Measurements from ENCODE around the gene RBP3. TPM values are rescaled to one million over a fixed set of nuclear protein-coding genes. Genes with fewer than 3 reads are reported as not detected.

Gene RBP3
- total and polyA plus RNA-seq, 2 of the 4 experiments (the other 2 are of a cell fraction) = not detected

GRCh38 chr10:47362199-47362598, 14.0 kb downstream of the RBP3 start:
- dilution Hi-C loops (cut with HindIII; ENCODE audit: low sequenced_read_pairs, unreplicated experiment) (no loop called here), in situ Hi-C loops (cut with MboI; ENCODE audit: low sequenced_read_pairs) (no loop called here), intact Hi-C loops (cut with micrococcal nuclease) (no loop called here)
- Histone ChIP-seq H3K9me3 (ENCODE audit: control insufficient read depth, insufficient read depth, low read length) (no peaks in the 10 kb centered on the region), H2BK15ac (ENCODE audit: low read depth, low read length) (no peak overlapping the region), H3K9ac (ENCODE audit: low read depth, low read length) (no peak overlapping the region), H4K91ac (ENCODE audit: insufficient read depth, low read depth, low read length) (no peak overlapping the region), H3K27me3 (ENCODE audit: control insufficient read depth, insufficient read depth, low read length) (peaks cover 42% of the 10 kb centered on the region), H3K4me1 (ENCODE audit: control insufficient read depth, insufficient read depth, low read length) (no peaks in the 10 kb centered on the region), H3K4ac (ENCODE audit: low read depth, low read length) (no peak overlapping the region), H3K9me1 (ENCODE audit: insufficient read depth, low read length) (no peaks in the 10 kb centered on the region; the same call in 1 of the 2 replicates), H4K8ac (ENCODE audit: low read depth in 2 of 2, low read length in 2 of 2) (no peak overlapping the region), H2AFZ (replicated peaks; ENCODE audit: low read length, poor library complexity) (no peak overlapping the region), H3K27ac (ENCODE audit: insufficient read depth, low read length) (no peak overlapping the region), H3K36me3 (ENCODE audit: control insufficient read depth, insufficient read depth, low read length) (no peaks in the 10 kb centered on the region), H3K18ac (ENCODE audit: low read depth, low read length) (no peak overlapping the region), H2BK20ac (ENCODE audit: low read depth, low read length) (no peak overlapping the region), H4K20me1 (ENCODE audit: insufficient read depth, low read length) (no peaks in the 10 kb centered on the region), H3K23ac (ENCODE audit: low read depth, low read length) (no peak overlapping the region), H2AK5ac (ENCODE audit: low read depth, low read length) (no peak overlapping the region), H3K79me1 (ENCODE audit: low read depth in 1 of 2, low read length in 2 of 2) (no peaks in the 10 kb centered on the region), H3K56ac (ENCODE audit: extremely low read depth, insufficient read depth, low read length) (no peak overlapping the region), H3K14ac (replicated peaks; ENCODE audit: low read depth, low read length) (no peak overlapping the region), H3K4me2 (ENCODE audit: low read depth, low read length) (no peak overlapping the region), H4K5ac (ENCODE audit: low read depth, low read length) (no peak overlapping the region), H2AK9ac (replicated peaks; ENCODE audit: low read depth, low read length, poor library complexity) (no peak overlapping the region), H3K4me3 (ENCODE audit: insufficient read depth, low read depth, low read length) (no peak overlapping the region), H2BK120ac (ENCODE audit: low read depth, low read length) (no peak overlapping the region), H2BK5ac (ENCODE audit: low read depth, low read length, poor library complexity, severe bottlenecking) (no peak overlapping the region)
- no peak for DNase-seq
- BruUV-seq (replicated peaks) = no TSS peak
- ChIA-PET POLR2A (ENCODE audit: unreplicated experiment) (no interaction called here), CTCF (interaction anchor here (0.5 to 1.2 kb wide), 2 partner anchors 9 to 13 kb away, joined by 3 read pairs; no protein-coding TSS in a partner anchor)
- 60% methylated on average over 1 of the region's 3 CpGs; no CpG with 5 or more reads in 1 of the 2 experiments for WGBS, 2 experiments (ENCODE audit: extremely low coverage in 2 of 2, insufficient read length in 1 of 2)
- no peak for ATAC-seq (ENCODE audit: low read depth)
- no peak for TF ChIP-seq USF2 (IDR thresholded peaks at IDR 0.05; ENCODE audit: low read depth, low read length)
- no peak for TF ChIP-seq ELK1 (IDR thresholded peaks at IDR 0.05; ENCODE audit: borderline replicate concordance, low read depth, low read length)
- no peak for TF ChIP-seq SMC3 (IDR thresholded peaks at IDR 0.05; ENCODE audit: low read depth, low read length)
- no peak for TF ChIP-seq RCOR1 (IDR thresholded peaks at IDR 0.05; ENCODE audit: insufficient replicate concordance, low read length)
- no peak for TF ChIP-seq CTCF (conservative IDR thresholded peaks at IDR 0.05; ENCODE audit: low read depth, low read length)
- no peak for TF ChIP-seq RFX5 (IDR thresholded peaks at IDR 0.05; ENCODE audit: low read depth, low read length)
- TF ChIP-seq MAFK (IDR thresholded peaks at IDR 0.05; ENCODE audit: low read depth, low read length) = no peak
- no peak for TF ChIP-seq POLR2A (IDR thresholded peaks at IDR 0.05; ENCODE audit: low read depth, low read length)
- TF ChIP-seq MAZ (IDR thresholded peaks at IDR 0.05; ENCODE audit: borderline replicate concordance, low read depth, low read length) = no peak
- no peak for TF ChIP-seq NFE2L2 (IDR thresholded peaks at IDR 0.05; ENCODE audit: low read depth, low read length)

Data from IMR-90 (cell line).